ENCODE results near the gene AZI2. TPM values are rescaled to one million over a fixed set of nuclear protein-coding genes. Genes with fewer than 3 reads are reported as not detected.

AZI2 gene
- total RNA-seq, 2 experiments from 2014 or later, result 75.5 to 80.1 TPM

GRCh38 chr3:28295898-28296490 lies 52.6 kb downstream of the AZI2 start:
- no peak for DNase-seq
- ChIA-PET CTCF (interaction anchor here (1.0 to 1.9 kb wide), 3 partner anchors 10 to 584 kb away, joined by 6 to 7 read pairs (median 7); no protein-coding TSS in a partner anchor), POLR2A (no interaction called here)
- Mint-ChIP-seq H3K4me3 (no peak overlapping the region), H3K27me3 (no peaks in the 10 kb centered on the region), H3K27ac (no peak overlapping the region), H3K4me1 (peaks cover 10% of the 10 kb centered on the region), H3K36me3 (ENCODE audit: low read depth) (peaks cover 12% of the 10 kb centered on the region), H3K9me3 (no peaks in the 10 kb centered on the region)

- POLR2A ChIA-PET, result interaction anchor here (1.6 kb wide), 1 partner anchor 55 kb away, joined by 3 read pairs; no protein-coding TSS in a partner anchor
- H3K4me1 Mint-ChIP-seq, result peaks cover 10% of the 10 kb centered on the region
- CTCF ChIA-PET, result interaction anchor here (2.2 kb wide), 1 partner anchor 583 kb away, joined by 6 read pairs; no protein-coding TSS in a partner anchor
Observed at GRCh38 chr3:28294667-28295413, 53.8 kb downstream of the AZI2 start.

GRCh38 chr3:28292622-28293021 lies 56.0 kb downstream of the AZI2 start:
- peaks cover 10% of the 10 kb centered on the region for H3K4me1 Mint-ChIP-seq
- H3K27ac Mint-ChIP-seq, result no peak overlapping the region
- CTCF ChIA-PET, result interaction anchor here (1.1 to 2.2 kb wide), 2 partner anchors 581 kb away, joined by 4 to 6 read pairs; no protein-coding TSS in a partner anchor
- no peak overlapping the region for H3K4me3 Mint-ChIP-seq
- POLR2A ChIA-PET, result interaction anchor here (0.8 kb wide), 1 partner anchor 34 kb away, joined by 3 read pairs; no protein-coding TSS in a partner anchor
- no peak for DNase-seq
- no peaks in the 10 kb centered on the region for H3K27me3 Mint-ChIP-seq
- no peaks in the 10 kb centered on the region for H3K9me3 Mint-ChIP-seq
- peaks cover 20% of the 10 kb centered on the region for H3K36me3 Mint-ChIP-seq (ENCODE audit: low read depth)

More at GRCh38 chr3:28294667-28295413, 53.8 kb downstream of the AZI2 start:
- no peak overlapping the region for H3K4me3 Mint-ChIP-seq
- no peaks in the 10 kb centered on the region for H3K27me3 Mint-ChIP-seq
- H3K36me3 Mint-ChIP-seq (ENCODE audit: low read depth), result peaks cover 20% of the 10 kb centered on the region
- H3K27ac Mint-ChIP-seq, result no peak overlapping the region
- DNase-seq, result no peak
- no peaks in the 10 kb centered on the region for H3K9me3 Mint-ChIP-seq

GRCh38 chr3:28291577-28291976 lies 57.0 kb downstream of the AZI2 start:
- Mint-ChIP-seq H3K36me3 (ENCODE audit: low read depth) (peaks cover 15% of the 10 kb centered on the region), H3K27ac (no peak overlapping the region), H3K9me3 (no peaks in the 10 kb centered on the region), H3K27me3 (no peaks in the 10 kb centered on the region), H3K4me3 (no peak overlapping the region), H3K4me1 (peaks cover 12% of the 10 kb centered on the region)
- ChIA-PET CTCF (interaction anchor here (1.1 kb wide), 1 partner anchor 579 kb away, joined by 4 read pairs; no protein-coding TSS in a partner anchor), POLR2A (no interaction called here)
- DNase-seq, result no peak

- peaks cover 13% of the 10 kb centered on the region for H3K4me1 Mint-ChIP-seq
- no peak overlapping the region for H3K27ac Mint-ChIP-seq
- H3K36me3 Mint-ChIP-seq (ENCODE audit: low read depth), result peaks cover 15% of the 10 kb centered on the region
- no peaks in the 10 kb centered on the region for H3K27me3 Mint-ChIP-seq
- ChIA-PET POLR2A (no interaction called here), CTCF (no interaction called here)
- H3K4me3 Mint-ChIP-seq, result no peak overlapping the region
- DNase-seq, result no peak
- H3K9me3 Mint-ChIP-seq, result no peaks in the 10 kb centered on the region
Observed at GRCh38 chr3:28290863-28291300, 57.7 kb downstream of the AZI2 start.

GRCh38 chr3:28287046-28287445 lies 61.6 kb downstream of the AZI2 start:
- H3K9me3 Mint-ChIP-seq, result no peaks in the 10 kb centered on the region

GRCh38 chr3:28286595-28286994 lies 62.0 kb downstream of the AZI2 start:
- H3K4me3 Mint-ChIP-seq, result no peak overlapping the region
- H3K27me3 Mint-ChIP-seq, result no peaks in the 10 kb centered on the region
- H3K27ac Mint-ChIP-seq, result no peak overlapping the region
- no peaks in the 10 kb centered on the region for H3K9me3 Mint-ChIP-seq
- peaks cover 5% of the 10 kb centered on the region for H3K4me1 Mint-ChIP-seq
- H3K36me3 Mint-ChIP-seq (ENCODE audit: low read depth), result peaks cover 11% of the 10 kb centered on the region
- POLR2A ChIA-PET, result interaction anchor here (1.0 to 1.3 kb wide), 2 partner anchors 563 to 574 kb away, joined by 3 to 4 read pairs; no protein-coding TSS in a partner anchor
- DNase-seq, result no peak
- CTCF ChIA-PET, result interaction anchor here (0.5 to 5.3 kb wide), 8 partner anchors 10 to 840 kb away, joined by 3 to 48 read pairs (median 6); partner anchors contain the start of gene EOMES

More at GRCh38 chr3:28287046-28287445, 61.6 kb downstream of the AZI2 start:
- H3K36me3 Mint-ChIP-seq (ENCODE audit: low read depth), result peaks cover 12% of the 10 kb centered on the region
- ChIA-PET CTCF (interaction anchor here (0.5 to 5.3 kb wide), 9 partner anchors 9 to 840 kb away, joined by 3 to 48 read pairs (median 4); partner anchors contain the start of gene EOMES), POLR2A (interaction anchor here (1.0 to 1.3 kb wide), 2 partner anchors 564 to 575 kb away, joined by 3 to 4 read pairs; no protein-coding TSS in a partner anchor)
- H3K27me3 Mint-ChIP-seq, result no peaks in the 10 kb centered on the region
- DNase-seq, result no peak
- no peak overlapping the region for H3K27ac Mint-ChIP-seq
- no peak overlapping the region for H3K4me3 Mint-ChIP-seq
- peaks cover 5% of the 10 kb centered on the region for H3K4me1 Mint-ChIP-seq

GRCh38 chr3:28280781-28281180 lies 67.8 kb downstream of the AZI2 start:
- no peaks in the 10 kb centered on the region for H3K27me3 Mint-ChIP-seq
- no peak for DNase-seq
- ChIA-PET CTCF (no interaction called here), POLR2A (no interaction called here)
- peaks cover 2% of the 10 kb centered on the region for H3K4me1 Mint-ChIP-seq
- no peak overlapping the region for H3K27ac Mint-ChIP-seq
- no peak overlapping the region for H3K4me3 Mint-ChIP-seq
- H3K36me3 Mint-ChIP-seq (ENCODE audit: low read depth), result peaks cover 11% of the 10 kb centered on the region
- H3K9me3 Mint-ChIP-seq, result no peaks in the 10 kb centered on the region

- H3K36me3 Mint-ChIP-seq (ENCODE audit: low read depth), result peaks cover 21% of the 10 kb centered on the region
- H3K27me3 Mint-ChIP-seq, result no peaks in the 10 kb centered on the region
- peaks cover 2% of the 10 kb centered on the region for H3K4me1 Mint-ChIP-seq
- DNase-seq, result no peak
- CTCF ChIA-PET, result no interaction called here
- H3K27ac Mint-ChIP-seq, result no peak overlapping the region
- POLR2A ChIA-PET, result no interaction called here
- no peak overlapping the region for H3K4me3 Mint-ChIP-seq
- peaks cover 3% of the 10 kb centered on the region for H3K9me3 Mint-ChIP-seq
Observed at GRCh38 chr3:28279770-28280169, 68.9 kb downstream of the AZI2 start.

GRCh38 chr3:28278918-28279317 lies 69.7 kb downstream of the AZI2 start:
- H3K4me1 Mint-ChIP-seq, result peaks cover 2% of the 10 kb centered on the region
- peaks cover 8% of the 10 kb centered on the region for H3K9me3 Mint-ChIP-seq
- H3K36me3 Mint-ChIP-seq (ENCODE audit: low read depth), result peaks cover 27% of the 10 kb centered on the region
- H3K27me3 Mint-ChIP-seq, result no peaks in the 10 kb centered on the region
- ChIA-PET POLR2A (no interaction called here), CTCF (interaction anchor here (1.1 kb wide), 1 partner anchor 567 kb away, joined by 4 read pairs; no protein-coding TSS in a partner anchor)
- H3K27ac Mint-ChIP-seq, result no peak overlapping the region
- no peak overlapping the region for H3K4me3 Mint-ChIP-seq
- DNase-seq, result no peak

GRCh38 chr3:28273837-28274236 lies 74.8 kb downstream of the AZI2 start:
- H3K9me3 Mint-ChIP-seq, result peaks cover 34% of the 10 kb centered on the region
- no peak overlapping the region for H3K4me3 Mint-ChIP-seq
- ChIA-PET POLR2A (no interaction called here), CTCF (interaction anchor here (0.6 to 0.8 kb wide), 2 partner anchors 154 to 561 kb away, joined by 3 read pairs; no protein-coding TSS in a partner anchor)
- H3K4me1 Mint-ChIP-seq, result peaks cover 8% of the 10 kb centered on the region
- H3K36me3 Mint-ChIP-seq (ENCODE audit: low read depth), result peaks cover 76% of the 10 kb centered on the region
- no peak overlapping the region for H3K27ac Mint-ChIP-seq
- DNase-seq, result no peak
- H3K27me3 Mint-ChIP-seq, result no peaks in the 10 kb centered on the region

Measured in activated CD4-positive, alpha-beta memory T cell treated with anti-CD3 and anti-CD28 coated beads, Interleukin-2, amount 10 ng/mL, durations not matched to agents 7 days and 5 days (primary cell).